ENCODE data around the gene TSSC4.
A peak's percentile ranks its signal among the peaks of the same experiment; 100 is the strongest.

Gene TSSC4

DNA sequence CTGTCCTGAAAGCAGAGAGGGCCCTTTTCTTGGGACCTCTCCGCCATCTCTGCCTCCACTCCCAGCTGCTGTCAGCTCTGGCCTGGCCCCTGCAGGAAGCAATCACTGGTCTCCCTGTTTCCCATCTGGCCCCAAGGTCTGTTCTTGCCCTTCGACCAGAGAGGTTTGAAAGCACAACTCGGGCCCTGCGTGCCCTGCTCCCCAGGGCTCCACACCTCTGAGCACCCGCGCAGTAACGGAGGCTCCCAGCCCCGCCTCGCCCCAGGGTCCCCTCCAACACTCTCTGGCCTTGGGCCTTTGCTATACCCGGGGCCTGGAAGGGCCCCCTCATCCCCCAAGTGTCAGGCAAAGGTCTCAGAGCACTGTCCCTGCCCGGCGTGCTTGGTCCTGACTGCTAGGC is 31.2 kb upstream of the TSSC4 start:
- DNase-seq (ENCODE audit: low read depth): no peak

GRCh38 chr11:2369896-2370295 is 30.7 kb upstream of the TSSC4 start:
- DNase-seq (ENCODE audit: low read depth): no peak

DNA sequence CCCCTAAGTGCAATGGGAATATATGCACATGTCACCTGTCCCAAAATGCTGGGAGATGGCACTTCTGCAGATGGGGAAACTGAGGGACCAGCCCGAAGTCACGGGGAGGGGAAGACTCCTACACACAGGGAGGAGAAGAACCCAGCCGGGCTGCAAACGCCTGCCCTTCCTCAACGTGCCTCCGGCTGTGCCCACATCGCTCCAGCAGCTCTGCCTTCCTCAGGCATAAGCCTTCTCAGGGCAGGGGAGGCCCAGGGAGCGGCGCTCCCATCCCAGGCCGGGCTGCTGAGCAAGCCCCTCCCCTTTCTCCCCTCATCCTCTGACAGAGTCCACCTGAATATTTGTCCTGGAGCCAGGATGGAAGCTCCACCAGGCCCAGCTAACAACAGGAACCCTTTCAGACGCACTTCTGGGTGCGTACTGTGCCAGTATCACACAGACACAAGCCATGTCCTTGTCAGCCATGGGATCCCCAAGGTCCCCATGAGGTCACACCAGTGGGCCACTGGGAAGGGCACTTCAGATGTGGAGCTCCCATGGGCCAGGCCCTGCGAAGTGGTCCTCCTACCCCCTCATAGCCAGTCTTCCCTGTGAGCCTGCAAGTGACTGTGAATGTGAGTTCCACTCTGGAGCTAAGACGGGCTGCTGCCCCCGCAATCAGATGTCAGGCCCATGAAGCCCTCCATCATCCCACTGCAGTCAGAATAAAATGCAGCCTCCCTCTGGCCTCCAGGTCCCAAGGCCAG is 25.9 kb upstream of the TSSC4 start:
- DNase-seq (ENCODE audit: low read depth): no peak

DNA sequence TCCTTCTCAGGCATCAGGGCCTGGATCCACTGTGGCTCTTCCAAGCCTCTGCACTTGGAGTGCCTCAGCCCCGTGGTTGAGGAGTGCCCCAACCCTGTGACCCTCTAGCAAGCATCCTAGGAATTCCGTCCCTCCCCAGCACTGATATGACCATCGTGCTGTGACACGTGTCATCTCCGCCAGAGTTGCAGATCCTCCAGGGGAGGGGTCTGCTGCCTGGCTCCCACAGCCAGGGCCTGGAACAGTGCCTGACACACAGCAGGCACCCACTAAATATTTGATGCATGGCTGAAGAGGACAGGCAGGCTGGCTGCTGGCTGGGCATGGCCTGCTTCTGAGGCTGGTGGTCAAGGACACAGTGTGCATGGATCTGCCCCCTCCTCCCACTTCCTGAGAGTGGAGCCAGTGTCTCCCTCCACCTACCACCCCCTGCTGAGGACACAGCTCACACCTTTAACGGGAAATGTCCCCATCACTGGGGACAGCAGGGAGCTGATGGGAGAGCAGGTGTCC is 25.2 kb upstream of the TSSC4 start:
- no peak for DNase-seq (ENCODE audit: low read depth)

GRCh38 chr11:2375964-2376551 is 24.5 kb upstream of the TSSC4 start:
- no peak for DNase-seq (ENCODE audit: low read depth)

GRCh38 chr11:2376751-2377451 is 23.6 kb upstream of the TSSC4 start, which contains the start of gene CD81:
Gene CD81, plus strand, starts transcription at chr11:2377310. Its CDS starts 240 bp downstream, at chr11:2377550.
- no peak for DNase-seq (ENCODE audit: low read depth)

DNA sequence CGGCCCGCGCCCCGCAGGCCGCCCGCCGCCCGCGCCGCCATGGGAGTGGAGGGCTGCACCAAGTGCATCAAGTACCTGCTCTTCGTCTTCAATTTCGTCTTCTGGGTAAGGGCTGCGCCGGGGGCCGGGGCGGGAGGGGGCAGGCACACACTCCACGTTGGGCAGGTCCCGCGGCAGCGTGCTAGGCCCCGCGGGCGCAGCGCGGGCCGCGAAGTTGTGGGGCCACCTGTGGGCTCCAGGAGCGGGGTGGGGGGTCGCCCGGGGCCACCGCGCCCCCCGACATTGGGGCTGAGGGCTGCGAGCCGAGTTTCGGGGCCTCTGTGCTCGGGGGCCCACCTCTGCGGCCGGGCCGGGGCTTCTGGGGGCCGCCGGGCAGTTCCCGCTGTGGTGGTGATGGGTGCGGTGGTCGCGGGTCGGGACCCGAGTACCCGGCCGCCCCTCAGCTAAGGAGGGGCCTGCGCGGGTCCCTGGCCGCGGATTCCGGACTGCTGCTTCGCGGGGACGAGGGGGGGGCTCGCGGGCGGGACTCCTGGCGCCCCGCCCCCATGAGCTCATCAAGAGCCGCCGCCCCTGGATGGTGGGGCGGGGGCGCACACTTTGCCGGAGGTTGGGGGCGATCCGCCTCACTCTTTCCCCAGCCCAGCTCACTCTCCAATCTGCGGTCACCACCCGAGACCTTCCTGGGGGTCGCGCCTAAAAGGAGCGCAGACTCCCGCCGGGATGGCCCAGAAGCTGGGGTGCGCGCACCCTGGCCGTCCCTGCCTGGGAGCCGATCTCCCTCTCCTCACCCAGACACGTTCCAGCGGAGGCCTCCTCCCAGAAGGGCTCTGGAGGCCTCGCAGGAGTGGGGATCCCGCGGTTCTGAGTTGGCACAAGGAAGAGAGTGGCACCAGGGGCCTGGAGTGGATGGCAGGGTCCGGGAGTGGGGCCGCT is 22.8 kb upstream of the TSSC4 start:
- no peak for DNase-seq (ENCODE audit: low read depth)

GRCh38 chr11:2378527-2379210 is 21.9 kb upstream of the TSSC4 start:
- DNase-seq (ENCODE audit: low read depth): peak; percentile 30

- no peak for DNase-seq (ENCODE audit: low read depth)
Measured at GRCh38 chr11:2379466-2380174, 20.9 kb upstream of the TSSC4 start.

GRCh38 chr11:2380396-2380795 is 20.2 kb upstream of the TSSC4 start:
- DNase-seq (ENCODE audit: low read depth): no peak

- no peak for DNase-seq (ENCODE audit: low read depth)
Measured at GRCh38 chr11:2380807-2381350, 19.7 kb upstream of the TSSC4 start.

DNA sequence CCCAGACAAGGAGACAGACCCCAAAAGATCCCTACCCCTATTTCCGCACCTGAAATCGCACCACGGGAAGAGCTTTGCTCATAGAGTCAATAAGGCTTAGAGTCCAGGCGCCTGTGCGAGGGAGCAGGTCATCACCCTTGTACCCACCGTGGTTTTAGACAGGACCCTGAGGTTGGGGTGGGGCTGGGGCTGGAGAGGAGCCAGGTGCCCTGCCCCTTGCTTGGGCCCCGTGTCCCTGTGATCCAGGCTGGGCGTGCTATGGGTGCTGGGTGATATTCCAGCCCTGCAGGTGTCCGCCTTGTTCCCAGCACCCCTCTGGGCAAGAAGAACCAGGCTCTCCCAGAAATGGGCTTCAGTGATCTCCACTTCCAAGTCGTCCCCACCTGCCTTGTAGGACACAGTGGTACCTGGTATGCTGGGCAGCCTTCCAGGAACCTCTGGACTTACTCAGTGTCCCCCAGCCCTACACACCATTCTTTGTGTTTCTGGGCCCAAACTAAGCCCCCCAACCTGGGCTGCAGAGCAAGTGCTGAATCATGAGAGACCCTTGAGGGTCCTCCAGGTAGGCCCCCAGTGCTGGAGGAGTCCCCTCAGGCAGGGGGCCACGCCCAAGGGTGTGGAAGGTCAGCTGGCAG is 18.9 kb upstream of the TSSC4 start:
- no peak for DNase-seq (ENCODE audit: low read depth)

GRCh38 chr11:2382129-2382517 is 18.4 kb upstream of the TSSC4 start:
- no peak for DNase-seq (ENCODE audit: low read depth)

GRCh38 chr11:2382936-2383851 is 17.4 kb upstream of the TSSC4 start:
- DNase-seq (ENCODE audit: low read depth): no peak

- DNase-seq (ENCODE audit: low read depth): no peak
Measured at GRCh38 chr11:2383852-2384804, 16.4 kb upstream of the TSSC4 start.

GRCh38 chr11:2385156-2386151 is 15.1 kb upstream of the TSSC4 start:
- no peak for DNase-seq (ENCODE audit: low read depth)

Data from HS-5 (cell line).